ENCODE measurements around the gene HNF4A. TPM values are rescaled to one million over a fixed set of nuclear protein-coding genes. Genes with fewer than 3 reads are reported as not detected.
A peak's percentile ranks its signal among the peaks of the same experiment; 100 is the strongest.

The HNF4A gene
- total and polyA plus RNA-seq, 11 donors: 0.03 TPM; not detected in 10

- intact Hi-C loops (cut with DNase I): no loop called here
- Histone ChIP-seq H3K4me3 (no peak overlapping the region), H3K27me3 (peaks cover 0 to 14% (median 2%) of the 10 kb centered on the region in 9 donors), H3K4me1 (no peaks in the 10 kb centered on the region), H3K36me3 (no peaks in the 10 kb centered on the region), H3K27ac (no peak overlapping the region), H3K9me3 (no peaks in the 10 kb centered on the region)
- no peak for TF ChIP-seq POLR2A (IDR thresholded peaks at IDR 0.05)
- 77 to 84% (median 80%) methylated on average over 2 of the region's 2 CpGs for WGBS, 4 donors
- ATAC-seq (no peak), DNase-seq (peak in 1 of 5 donors; percentile 16)
Measured at GRCh38 chr20:44429017-44429339, 73.5 kb downstream of the HNF4A start.

- Histone ChIP-seq H3K9me3 (no peaks in the 10 kb centered on the region), H3K4me3 (no peak overlapping the region), H3K36me3 (no peaks in the 10 kb centered on the region), H3K27ac (no peak overlapping the region), H3K4me1 (no peaks in the 10 kb centered on the region), H3K27me3 (peaks cover 0 to 10% (median 0%) of the 10 kb centered on the region in 9 donors)
- intact Hi-C loops (cut with DNase I): no loop called here
- ATAC-seq (no peak), DNase-seq (peak in 1 of 5 donors; percentile 17)
- TF ChIP-seq POLR2A (IDR thresholded peaks at IDR 0.05): no peak
- TF ChIP-seq, protein P1, sequence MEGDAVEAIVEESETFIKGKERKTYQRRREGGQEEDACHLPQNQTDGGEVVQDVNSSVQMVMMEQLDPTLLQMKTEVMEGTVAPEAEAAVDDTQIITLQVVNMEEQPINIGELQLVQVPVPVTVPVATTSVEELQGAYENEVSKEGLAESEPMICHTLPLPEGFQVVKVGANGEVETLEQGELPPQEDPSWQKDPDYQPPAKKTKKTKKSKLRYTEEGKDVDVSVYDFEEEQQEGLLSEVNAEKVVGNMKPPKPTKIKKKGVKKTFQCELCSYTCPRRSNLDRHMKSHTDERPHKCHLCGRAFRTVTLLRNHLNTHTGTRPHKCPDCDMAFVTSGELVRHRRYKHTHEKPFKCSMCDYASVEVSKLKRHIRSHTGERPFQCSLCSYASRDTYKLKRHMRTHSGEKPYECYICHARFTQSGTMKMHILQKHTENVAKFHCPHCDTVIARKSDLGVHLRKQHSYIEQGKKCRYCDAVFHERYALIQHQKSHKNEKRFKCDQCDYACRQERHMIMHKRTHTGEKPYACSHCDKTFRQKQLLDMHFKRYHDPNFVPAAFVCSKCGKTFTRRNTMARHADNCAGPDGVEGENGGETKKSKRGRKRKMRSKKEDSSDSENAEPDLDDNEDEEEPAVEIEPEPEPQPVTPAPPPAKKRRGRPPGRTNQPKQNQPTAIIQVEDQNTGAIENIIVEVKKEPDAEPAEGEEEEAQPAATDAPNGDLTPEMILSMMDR (IDR thresholded peaks at IDR 0.05): no peak
- WGBS, 4 donors: 84 to 91% (median 87%) methylated on average over 12 to 17 of the region's 17 CpGs
Measured at GRCh38 chr20:44429419-44430269, 74.1 kb downstream of the HNF4A start.

DNA sequence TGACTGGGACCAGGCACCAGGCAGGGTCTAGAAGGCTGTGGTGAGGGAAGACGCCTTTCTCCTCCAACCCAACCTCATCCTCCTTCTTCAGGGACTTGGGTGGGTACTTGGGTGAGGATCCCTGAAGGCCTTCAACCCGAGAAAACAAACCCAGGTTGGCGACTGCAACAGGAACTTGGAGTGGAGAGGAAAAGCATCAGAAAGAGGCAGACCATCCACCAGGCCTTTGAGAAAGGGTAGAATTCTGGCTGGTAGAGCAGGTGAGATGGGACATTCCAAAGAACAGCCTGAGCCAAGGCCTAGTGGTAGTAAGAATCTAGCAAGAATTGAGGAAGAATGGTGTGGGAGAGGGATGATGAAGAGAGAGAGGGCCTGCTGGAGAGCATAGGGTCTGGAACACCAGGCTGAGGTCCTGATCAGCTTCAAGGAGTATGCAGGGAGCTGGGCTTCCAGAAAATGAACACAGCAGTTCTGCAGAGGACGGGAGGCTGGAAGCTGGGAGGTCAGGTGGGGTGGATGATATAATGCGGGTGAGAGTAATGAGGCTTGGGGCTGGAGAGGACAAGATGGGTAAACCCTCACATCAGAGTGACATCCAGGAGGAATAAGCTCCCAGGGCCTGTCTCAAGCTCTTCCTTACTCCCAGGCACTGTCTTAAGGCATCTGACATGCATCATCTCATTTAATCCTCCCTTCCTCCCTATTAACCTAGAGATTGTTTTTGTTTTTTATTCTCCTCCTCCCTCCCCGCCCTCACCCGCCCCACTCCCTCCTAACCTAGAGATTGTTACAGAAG, 75.0 kb downstream of the HNF4A start:
- Histone ChIP-seq H3K9me3 (no peaks in the 10 kb centered on the region), H3K27ac (no peak overlapping the region), H3K4me3 (no peak overlapping the region), H3K27me3 (peaks cover 0 to 10% (median 0%) of the 10 kb centered on the region in 9 donors), H3K4me1 (no peaks in the 10 kb centered on the region), H3K36me3 (no peaks in the 10 kb centered on the region)
- DNase-seq (peak in 1 of 5 donors; percentile 11), ATAC-seq (no peak)
- WGBS, 4 donors: 85 to 90% (median 87%) methylated on average over 7 of the region's 7 CpGs
- no peak for TF ChIP-seq POLR2A (IDR thresholded peaks at IDR 0.05)
- TF ChIP-seq, protein P1 (IDR thresholded peaks at IDR 0.05): no peak
- intact Hi-C loops (cut with DNase I): no loop called here

DNA sequence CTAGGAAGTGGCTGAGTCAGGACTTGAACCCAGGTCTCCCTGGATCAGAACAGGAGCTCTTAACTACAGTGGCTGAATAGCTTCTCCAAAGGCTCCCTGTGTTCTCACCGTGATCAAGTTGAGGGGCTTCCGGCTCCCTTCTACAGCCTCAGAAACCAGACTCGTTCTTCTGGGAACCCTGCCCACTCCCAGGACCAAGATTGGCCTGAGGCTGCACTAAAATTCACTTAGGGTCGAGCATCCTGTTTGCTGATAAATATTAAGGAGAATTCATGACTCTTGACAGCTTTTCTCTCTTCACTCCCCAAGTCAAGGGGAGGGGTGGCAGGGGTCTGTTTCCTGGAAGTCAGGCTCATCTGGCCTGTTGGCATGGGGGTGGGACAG, 75.6 kb downstream of the HNF4A start:
- Histone ChIP-seq H3K36me3 (no peaks in the 10 kb centered on the region), H3K9me3 (no peaks in the 10 kb centered on the region), H3K4me3 (no peak overlapping the region), H3K27ac (no peak overlapping the region), H3K27me3 (peaks cover 0 to 10% (median 0%) of the 10 kb centered on the region in 9 donors), H3K4me1 (no peaks in the 10 kb centered on the region)
- TF ChIP-seq, protein P1 (IDR thresholded peaks at IDR 0.05): no peak
- ATAC-seq (no peak), DNase-seq (peak in 1 of 5 donors; percentile 15)
- WGBS, 4 donors: 42 to 60% (median 44%) methylated on average over 4 of the region's 4 CpGs
- intact Hi-C loops (cut with DNase I): no loop called here
